CD4-positive, alpha-beta T cell treated with Interleukin-15 for 1 hour (primary cell): Measurements from ENCODE around the gene ZNF48.

ENCODE experiments used
- DNase-seq: peaks from one replicate; pipeline ENCODE4 v3.0.0-alpha.2; 2020

ZNF48 gene

DNA sequence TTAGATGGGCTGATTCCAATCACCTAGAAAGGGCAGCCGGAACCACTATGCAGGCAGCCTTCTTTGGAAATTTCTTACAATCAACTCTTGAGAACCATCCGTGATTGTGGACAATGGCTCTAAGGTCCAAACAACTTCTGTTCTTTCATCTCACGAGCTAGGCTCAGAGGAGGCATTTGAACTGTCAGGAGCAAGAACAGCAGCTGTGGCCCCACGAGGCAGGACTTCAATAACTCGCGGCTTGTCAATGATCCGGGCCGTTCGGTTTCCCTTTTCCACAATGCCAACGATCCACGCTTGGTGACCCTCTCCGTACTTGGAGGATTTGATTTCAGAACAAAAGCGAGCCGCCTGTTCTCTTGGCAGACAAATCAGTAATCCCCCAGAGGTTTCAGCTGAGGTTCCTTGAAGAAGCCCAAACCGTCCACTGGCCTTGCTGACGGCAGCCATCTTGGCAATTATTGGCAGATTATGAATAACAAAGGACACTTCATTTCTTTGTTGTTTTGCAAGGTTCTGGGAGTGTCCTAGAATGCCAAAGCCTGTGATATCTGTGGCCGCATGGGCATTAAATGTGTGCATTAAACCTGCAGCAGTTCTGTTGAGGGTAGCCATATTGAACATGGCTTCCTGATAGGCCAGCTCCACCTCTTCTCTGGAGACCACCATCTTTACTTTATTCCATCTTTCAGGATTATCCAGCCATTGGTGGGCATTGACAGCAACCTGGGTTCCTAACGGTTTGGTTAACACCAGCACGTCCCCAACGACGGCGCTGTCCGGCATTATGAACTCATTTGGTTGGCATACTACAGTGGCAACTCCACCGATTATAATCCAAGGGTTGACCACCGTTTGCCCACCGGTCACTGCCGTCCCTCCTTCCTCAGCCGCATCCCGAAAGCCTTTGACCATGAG, 49.3 kb downstream of the ZNF48 start:
- no peak for DNase-seq

DNA sequence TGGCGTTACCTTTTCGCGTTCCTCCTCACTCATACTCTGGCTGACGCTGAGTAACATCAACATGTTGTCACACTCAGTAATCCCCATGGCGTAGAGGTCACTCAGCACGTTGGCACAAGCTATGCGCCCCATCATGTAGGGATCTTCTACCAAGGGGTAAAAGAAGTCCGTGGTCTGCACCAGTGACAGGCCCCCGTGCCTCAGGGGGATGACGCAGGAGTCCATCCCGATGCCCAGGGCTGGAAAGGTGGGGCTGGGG, 49.9 kb downstream of the ZNF48 start:
- DNase-seq = no peak

DNA sequence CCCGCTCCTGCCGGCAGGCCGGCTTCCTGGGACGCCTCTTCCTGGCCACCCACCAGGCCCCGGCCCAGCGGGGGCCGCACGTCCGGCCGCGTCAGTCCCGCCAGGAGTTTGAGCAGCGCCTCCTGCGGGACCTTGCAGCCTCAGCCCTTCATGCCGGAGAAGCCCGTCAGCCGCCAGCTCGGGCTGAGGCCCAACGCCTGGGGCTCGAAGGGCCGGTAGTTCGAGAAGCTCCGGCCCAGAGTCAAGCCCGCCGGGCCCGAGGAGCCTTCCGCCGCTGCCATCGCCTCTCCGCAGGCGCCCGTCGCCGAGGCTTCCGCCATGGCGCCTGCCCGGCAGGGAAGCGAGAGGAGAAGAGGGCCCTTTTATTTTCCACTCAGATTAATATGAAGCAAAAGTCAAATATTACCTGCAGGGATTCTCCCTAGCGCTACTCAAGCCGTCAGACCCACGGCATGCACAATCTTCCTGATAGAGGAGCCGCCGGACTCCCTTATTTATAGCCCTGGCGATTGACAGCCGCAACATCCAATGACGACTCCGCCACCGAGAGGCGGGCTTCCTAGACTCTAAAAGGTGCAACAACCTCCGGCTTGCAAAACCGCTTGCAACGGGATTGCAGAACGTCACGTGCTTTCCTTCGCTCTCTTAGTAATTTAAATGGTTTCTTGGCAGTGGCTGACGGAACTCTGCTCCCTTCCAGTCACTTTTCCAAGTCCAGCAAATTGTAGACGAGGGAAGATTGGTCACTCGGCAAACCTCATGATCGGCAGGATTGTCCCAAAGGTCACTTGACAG, 50.4 kb downstream of the ZNF48 start, which contains the start of gene SEPHS2:
SEPHS2 (minus strand) TSS at position 467 of the 795 bp plus-strand sequence; CDS start at position 320, 147 bp downstream.
- DNase-seq = peak; percentile 95

DNA sequence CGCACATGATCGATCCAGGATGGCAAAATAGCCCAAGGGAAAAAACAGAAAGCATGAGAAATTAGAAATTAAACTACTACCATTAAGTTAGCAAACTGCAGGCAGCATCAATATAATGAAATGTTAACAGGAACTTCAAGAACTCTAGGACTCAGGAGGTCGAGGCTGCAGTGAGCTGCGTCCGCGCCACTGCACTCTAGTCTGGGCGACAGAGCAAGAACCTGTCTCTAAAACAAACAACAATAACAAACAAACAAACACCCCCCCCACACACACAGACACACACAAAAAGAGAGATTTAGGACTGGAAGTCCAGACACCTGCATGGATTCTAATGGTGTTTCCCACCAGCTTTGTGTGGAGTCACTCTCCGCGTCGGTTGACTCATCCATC, 51.0 kb downstream of the ZNF48 start:
- DNase-seq = no peak

DNA sequence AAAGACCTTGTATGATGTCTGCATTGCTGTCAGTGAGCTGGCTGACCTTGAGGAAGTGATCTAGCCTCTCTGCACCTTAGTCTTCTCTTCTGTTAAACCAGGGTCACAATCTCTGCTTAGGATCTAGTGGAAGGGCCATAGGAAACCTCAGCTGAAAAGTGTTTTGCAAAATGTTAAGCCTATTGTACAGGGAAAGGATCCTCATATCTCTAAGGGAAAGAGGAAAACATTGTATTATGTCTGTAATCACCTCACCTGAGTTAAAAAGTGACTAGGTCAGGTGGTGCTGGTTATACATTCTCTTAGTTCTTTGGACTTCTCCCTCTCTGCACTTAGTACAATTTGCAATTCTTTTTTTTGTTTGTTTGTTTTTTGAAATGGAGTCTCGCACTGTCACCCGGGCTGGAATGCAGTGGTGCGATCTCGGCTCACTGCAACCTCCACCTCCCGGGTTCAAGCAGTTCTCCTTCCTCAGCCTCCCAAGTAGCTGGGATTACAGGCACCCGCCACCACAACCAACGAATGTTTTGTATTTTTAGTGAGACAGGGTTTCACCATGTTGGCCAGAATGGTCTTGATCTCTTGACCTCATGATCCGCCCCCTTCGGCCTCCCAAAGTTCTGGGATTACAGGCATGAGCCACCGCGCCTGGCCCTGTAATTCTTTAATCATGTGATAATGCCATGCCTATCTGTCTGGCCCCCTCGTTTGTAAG, 52.4 kb downstream of the ZNF48 start:
- no peak for DNase-seq

DNA sequence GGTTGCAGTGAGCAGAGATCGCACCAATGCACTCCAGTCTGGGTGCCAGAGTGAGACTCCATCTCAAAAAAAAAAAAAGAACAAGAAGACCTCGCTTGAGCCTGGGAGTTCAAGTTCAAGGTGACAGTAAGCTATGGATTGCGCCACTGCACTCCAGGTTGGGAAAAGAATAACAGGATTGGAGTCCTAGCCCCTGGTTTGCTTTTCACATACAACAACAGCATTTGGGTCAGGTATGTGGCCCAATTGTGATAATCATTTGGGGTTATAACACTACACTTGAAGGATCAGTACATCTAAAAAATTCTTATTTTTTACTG, 53.9 kb downstream of the ZNF48 start:
- DNase-seq = no peak
